Neural progenitor cell (in vitro differentiated cells): ENCODE data around the gene CYB561D1.

Experiments used
- EZH2 ChIP-seq: fragments of 200-600 bp; sonication (generic); IDR thresholded peaks from 2 replicates; pipeline ENCODE4 v1.6.1; 2017; ENCODE audit warnings: antibody characterized with exemption, mild to moderate bottlenecking, moderate library complexity
- EZH2phosphoT487 ChIP-seq: fragments of 200-600 bp; sonication (generic); IDR thresholded peaks from 2 replicates; pipeline ENCODE4 v1.6.1; 2017; ENCODE audit warnings: antibody characterized with exemption
- TF ChIP-seq, protein P1 (sequence below): fragments of 200-600 bp; sonication (generic); IDR thresholded peaks from 2 replicates; pipeline ENCODE4 v1.5.1; 2017; ENCODE audit warnings: antibody characterized with exemption, mild to moderate bottlenecking

DNA sequence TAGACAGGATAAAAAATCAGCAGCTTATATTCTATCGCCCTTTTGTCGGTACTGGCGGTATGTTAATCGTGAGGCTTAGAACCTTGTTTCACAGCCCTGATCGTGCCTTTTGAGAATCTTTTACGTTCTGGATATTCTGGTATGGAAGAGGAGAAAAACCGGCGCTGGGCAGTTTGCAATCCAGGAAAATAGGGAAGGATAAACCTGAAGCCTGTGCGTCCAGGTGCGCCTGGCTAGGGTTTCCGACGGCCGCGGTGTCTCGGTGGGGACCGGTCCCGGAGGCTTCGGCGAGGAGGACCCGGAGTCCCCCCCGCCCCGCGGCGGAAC lies 27.8 kb upstream of the CYB561D1 start:
- TF ChIP-seq, protein P1, sequence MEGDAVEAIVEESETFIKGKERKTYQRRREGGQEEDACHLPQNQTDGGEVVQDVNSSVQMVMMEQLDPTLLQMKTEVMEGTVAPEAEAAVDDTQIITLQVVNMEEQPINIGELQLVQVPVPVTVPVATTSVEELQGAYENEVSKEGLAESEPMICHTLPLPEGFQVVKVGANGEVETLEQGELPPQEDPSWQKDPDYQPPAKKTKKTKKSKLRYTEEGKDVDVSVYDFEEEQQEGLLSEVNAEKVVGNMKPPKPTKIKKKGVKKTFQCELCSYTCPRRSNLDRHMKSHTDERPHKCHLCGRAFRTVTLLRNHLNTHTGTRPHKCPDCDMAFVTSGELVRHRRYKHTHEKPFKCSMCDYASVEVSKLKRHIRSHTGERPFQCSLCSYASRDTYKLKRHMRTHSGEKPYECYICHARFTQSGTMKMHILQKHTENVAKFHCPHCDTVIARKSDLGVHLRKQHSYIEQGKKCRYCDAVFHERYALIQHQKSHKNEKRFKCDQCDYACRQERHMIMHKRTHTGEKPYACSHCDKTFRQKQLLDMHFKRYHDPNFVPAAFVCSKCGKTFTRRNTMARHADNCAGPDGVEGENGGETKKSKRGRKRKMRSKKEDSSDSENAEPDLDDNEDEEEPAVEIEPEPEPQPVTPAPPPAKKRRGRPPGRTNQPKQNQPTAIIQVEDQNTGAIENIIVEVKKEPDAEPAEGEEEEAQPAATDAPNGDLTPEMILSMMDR, result no peak
- TF ChIP-seq EZH2phosphoT487, result no peak
- no peak for TF ChIP-seq EZH2
